Activated CD4-positive, alpha-beta T cell treated with anti-CD3 and anti-CD28 coated beads, Interleukin-2, amount 50 U/mL, for 4 hours (primary cell): Measurements from ENCODE around the gene MTCH1.

Experiments
- DNase-seq, 2 experiments: peaks; one replicate each; pipeline ENCODE4 v3.0.0-alpha.2; 2020

The MTCH1 gene

GRCh38 chr6:36985808-36986703, at the start of gene MTCH1:
Gene MTCH1 (minus strand): TSS chr6:36986196. CDS start chr6:36986173, 23 bp downstream.
- peak; percentile 72 to 79 for DNase-seq

- DNase-seq: no peak
Measured at GRCh38 chr6:37033819-37034795, 48.1 kb upstream of the MTCH1 start.

- no peak for DNase-seq
Measured at GRCh38 chr6:37033255-37033654, 47.3 kb upstream of the MTCH1 start.

GRCh38 chr6:37032239-37032638, 46.2 kb upstream of the MTCH1 start:
- DNase-seq: no peak

GRCh38 chr6:37030599-37030998, 44.6 kb upstream of the MTCH1 start:
- no peak for DNase-seq

GRCh38 chr6:37029249-37029971, 43.4 kb upstream of the MTCH1 start:
- no peak for DNase-seq

- DNase-seq: no peak
Measured at GRCh38 chr6:37027811-37028469, 41.9 kb upstream of the MTCH1 start.

- DNase-seq: no peak
Measured at GRCh38 chr6:37027036-37027720, 41.2 kb upstream of the MTCH1 start.

GRCh38 chr6:37025621-37026466, 39.8 kb upstream of the MTCH1 start:
- no peak for DNase-seq

GRCh38 chr6:37024656-37025337, 38.8 kb upstream of the MTCH1 start:
- DNase-seq: peak in 1 of 2 experiments; percentile 25

- no peak for DNase-seq
Measured at GRCh38 chr6:37022135-37022863, 36.3 kb upstream of the MTCH1 start.

GRCh38 chr6:37021356-37022129, 35.5 kb upstream of the MTCH1 start:
- DNase-seq: peak; percentile 69 to 73

GRCh38 chr6:37020812-37021211, 34.8 kb upstream of the MTCH1 start:
- DNase-seq: no peak

GRCh38 chr6:37020381-37020780, 34.4 kb upstream of the MTCH1 start:
- no peak for DNase-seq

GRCh38 chr6:37019065-37019450, 33.1 kb upstream of the MTCH1 start:
- no peak for DNase-seq

GRCh38 chr6:37018198-37019064, 32.4 kb upstream of the MTCH1 start:
- peak; percentile 90 for DNase-seq

GRCh38 chr6:37017606-37018197, 31.7 kb upstream of the MTCH1 start:
- no peak for DNase-seq
